ENCODE measurements around the gene SLC46A3. TPM values are rescaled to one million over a fixed set of nuclear protein-coding genes. Genes with fewer than 3 reads are reported as not detected.
"Not testable (repeated sequence)": the region's sequence is repeated elsewhere in the genome, so short reads cannot be mapped to it uniquely, and the experiment has no call there.

SLC46A3 gene
- total RNA-seq, 4 donors from 2014 or later = 9.4 to 14.0 (median 10.6) TPM

GRCh38 chr13:28685892-28686291, 32.9 kb downstream of the SLC46A3 start:
- no peak overlapping the region for H3K27ac ChIP-seq (replicated peaks in 1 of 4)
- no peaks in the 10 kb centered on the region for H3K4me1 ChIP-seq
- TF ChIP-seq EP300 (IDR thresholded peaks at IDR 0.05) (no peak), POLR2A (IDR thresholded peaks at IDR 0.05; ENCODE audit: low read depth) (no peak), CTCF (IDR thresholded peaks at IDR 0.05) (no peak), POLR2AphosphoS5 (IDR thresholded peaks at IDR 0.05) (no peak)
- peaks cover 0 to under 1% (median 0%) of the 10 kb centered on the region in 4 donors for H3K36me3 ChIP-seq
- WGBS = 80% methylated on average over 3 of the region's 3 CpGs
- DNase-seq (ENCODE audit: extremely low spot score) = no peak
- no peaks in the 10 kb centered on the region for H3K27me3 ChIP-seq
- intact Hi-C loops (cut with DNase I) = no loop called here
- H3K4me3 ChIP-seq = no peak overlapping the region
- no peaks in the 10 kb centered on the region for H3K9me3 ChIP-seq

- H3K4me3 ChIP-seq = no peak overlapping the region
These were observed 33.7 kb downstream of the SLC46A3 start for GRCh38 chr13:28685114-28685513.

GRCh38 chr13:28684257-28684656, 34.5 kb downstream of the SLC46A3 start:
- Histone ChIP-seq H3K4me1 (no peaks in the 10 kb centered on the region), H3K27me3 (no peaks in the 10 kb centered on the region), H3K27ac (replicated peaks in 1 of 4) (no peak overlapping the region), H3K9me3 (no peaks in the 10 kb centered on the region), H3K4me3 (no peak overlapping the region), H3K36me3 (peaks cover 2 to 17% (median 6%) of the 10 kb centered on the region in 4 donors)
- intact Hi-C loops (cut with DNase I) = no loop called here
- 17% methylated on average over 1 of the region's 7 CpGs for WGBS
- TF ChIP-seq POLR2AphosphoS5 (IDR thresholded peaks at IDR 0.05) = no peak
- no peak for TF ChIP-seq CTCF (IDR thresholded peaks at IDR 0.05)
- no peak for TF ChIP-seq EP300 (IDR thresholded peaks at IDR 0.05)
- no peak for TF ChIP-seq POLR2A (IDR thresholded peaks at IDR 0.05; ENCODE audit: low read depth)
- DNase-seq (ENCODE audit: extremely low spot score) = no peak

More at GRCh38 chr13:28685114-28685513, 33.7 kb downstream of the SLC46A3 start:
- no peaks in the 10 kb centered on the region for H3K9me3 ChIP-seq
- intact Hi-C loops (cut with DNase I) = no loop called here
- DNase-seq (ENCODE audit: extremely low spot score) = no peak
- 93% methylated on average over 3 of the region's 12 CpGs for WGBS
- H3K27me3 ChIP-seq = no peaks in the 10 kb centered on the region
- peaks cover 0 to 8% (median under 1%) of the 10 kb centered on the region in 4 donors for H3K36me3 ChIP-seq
- no peak for TF ChIP-seq CTCF (IDR thresholded peaks at IDR 0.05)
- no peak for TF ChIP-seq POLR2A (IDR thresholded peaks at IDR 0.05; ENCODE audit: low read depth)
- TF ChIP-seq POLR2AphosphoS5 (IDR thresholded peaks at IDR 0.05) = no peak
- no peak for TF ChIP-seq EP300 (IDR thresholded peaks at IDR 0.05)
- H3K27ac ChIP-seq (replicated peaks in 1 of 4) = no peak overlapping the region
- no peaks in the 10 kb centered on the region for H3K4me1 ChIP-seq

GRCh38 chr13:28683169-28683568, 35.6 kb downstream of the SLC46A3 start:
- H3K4me3 ChIP-seq; DNase-seq (ENCODE audit: extremely low spot score); intact Hi-C loops (cut with DNase I); H3K27ac ChIP-seq (replicated peaks in 1 of 4); H3K27me3 ChIP-seq; H3K9me3 ChIP-seq; H3K4me1 ChIP-seq: not testable (repeated sequence)
- WGBS = 84% methylated on average over 8 of the region's 8 CpGs
- H3K36me3 ChIP-seq = peaks cover 5 to 28% (median 12%) of the 10 kb centered on the region in 4 donors

- Histone ChIP-seq H3K4me1 (no peaks in the 10 kb centered on the region), H3K27ac (replicated peaks in 1 of 4) (no peak overlapping the region), H3K4me3 (no peak overlapping the region), H3K27me3 (no peaks in the 10 kb centered on the region), H3K36me3 (peaks cover 10 to 54% (median 29%) of the 10 kb centered on the region in 4 donors), H3K9me3 (no peaks in the 10 kb centered on the region)
- intact Hi-C loops (cut with DNase I) = no loop called here
- no peak for DNase-seq (ENCODE audit: extremely low spot score)
- TF ChIP-seq EP300 (IDR thresholded peaks at IDR 0.05) = no peak
- no peak for TF ChIP-seq POLR2A (IDR thresholded peaks at IDR 0.05; ENCODE audit: low read depth)
- TF ChIP-seq CTCF (IDR thresholded peaks at IDR 0.05) = no peak
- no peak for TF ChIP-seq POLR2AphosphoS5 (IDR thresholded peaks at IDR 0.05)
- 89% methylated on average over 2 of the region's 2 CpGs for WGBS
These were observed 38.2 kb downstream of the SLC46A3 start for GRCh38 chr13:28680541-28680940.

Data from esophagus muscularis mucosa (tissue), 4 donors.